WTC11 (cell line): ENCODE measurements around the gene AP4S1.

Source experiments
- ATF3 ChIP-seq: sonication (generic); formaldehyde crosslinking; conservative IDR thresholded peaks from 2 replicates; pipeline ENCODE4 v1.8.1; 2022; ENCODE audit warnings: mild to moderate bottlenecking, missing genetic modification reagents
- MAX ChIP-seq: sonication (generic); formaldehyde crosslinking; IDR thresholded peaks from 2 replicates; pipeline ENCODE4 v1.8.0; 2022; ENCODE audit warnings: mild to moderate bottlenecking, missing genetic modification reagents
- USF1 ChIP-seq: sonication (generic); formaldehyde crosslinking; IDR thresholded peaks from 2 replicates; pipeline ENCODE4 v1.8.0; 2022; ENCODE audit warnings: mild to moderate bottlenecking, missing genetic modification reagents
- ZBTB21 ChIP-seq: sonication (generic); formaldehyde crosslinking; IDR thresholded peaks from 2 replicates; pipeline ENCODE4 v1.8.1; 2023; ENCODE audit warnings: mild to moderate bottlenecking, missing genetic modification reagents, borderline replicate concordance
- ZNF281 ChIP-seq: sonication (generic); formaldehyde crosslinking; IDR thresholded peaks from 2 replicates; pipeline ENCODE4 v1.8.0; 2023; ENCODE audit warnings: mild to moderate bottlenecking, missing genetic modification reagents
- TF ChIP-seq, protein P1 (sequence below): fragments of 200-600 bp; IDR thresholded peaks from 2 replicates; pipeline ENCODE4 v1.8.0; 2022; ENCODE audit warnings: antibody characterized with exemption
- TF ChIP-seq, protein P2 (sequence below): sonication (generic); formaldehyde crosslinking; IDR thresholded peaks from 2 replicates; pipeline ENCODE4 v1.8.1; 2022; ENCODE audit warnings: mild to moderate bottlenecking, missing genetic modification reagents, moderate library complexity, borderline replicate concordance

DNA sequence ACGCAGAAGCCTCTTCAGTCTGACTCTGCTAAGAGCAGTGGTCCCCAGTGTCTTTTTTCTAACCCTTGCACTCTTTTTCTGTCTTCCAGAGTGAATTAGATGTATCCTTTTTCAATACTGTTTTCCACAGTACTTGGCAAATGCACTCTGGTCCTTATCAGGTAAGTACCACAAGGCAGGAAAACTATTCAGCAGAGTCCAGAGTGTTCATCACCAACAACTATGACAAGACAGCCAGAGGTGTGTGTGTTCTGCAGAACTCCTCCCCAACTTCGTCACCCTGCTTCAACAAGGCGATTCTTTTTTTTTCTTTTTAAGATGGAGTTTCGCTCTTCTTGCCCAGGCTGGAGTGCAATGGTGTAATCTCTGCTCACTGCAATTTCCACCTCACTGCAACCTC lies 55.0 kb downstream of the AP4S1 start:
- TF ChIP-seq, protein P1, sequence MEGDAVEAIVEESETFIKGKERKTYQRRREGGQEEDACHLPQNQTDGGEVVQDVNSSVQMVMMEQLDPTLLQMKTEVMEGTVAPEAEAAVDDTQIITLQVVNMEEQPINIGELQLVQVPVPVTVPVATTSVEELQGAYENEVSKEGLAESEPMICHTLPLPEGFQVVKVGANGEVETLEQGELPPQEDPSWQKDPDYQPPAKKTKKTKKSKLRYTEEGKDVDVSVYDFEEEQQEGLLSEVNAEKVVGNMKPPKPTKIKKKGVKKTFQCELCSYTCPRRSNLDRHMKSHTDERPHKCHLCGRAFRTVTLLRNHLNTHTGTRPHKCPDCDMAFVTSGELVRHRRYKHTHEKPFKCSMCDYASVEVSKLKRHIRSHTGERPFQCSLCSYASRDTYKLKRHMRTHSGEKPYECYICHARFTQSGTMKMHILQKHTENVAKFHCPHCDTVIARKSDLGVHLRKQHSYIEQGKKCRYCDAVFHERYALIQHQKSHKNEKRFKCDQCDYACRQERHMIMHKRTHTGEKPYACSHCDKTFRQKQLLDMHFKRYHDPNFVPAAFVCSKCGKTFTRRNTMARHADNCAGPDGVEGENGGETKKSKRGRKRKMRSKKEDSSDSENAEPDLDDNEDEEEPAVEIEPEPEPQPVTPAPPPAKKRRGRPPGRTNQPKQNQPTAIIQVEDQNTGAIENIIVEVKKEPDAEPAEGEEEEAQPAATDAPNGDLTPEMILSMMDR: no peak
- TF ChIP-seq ATF3 (CRISPR knock-in tag): no peak
- no peak for TF ChIP-seq ZNF281
- no peak for TF ChIP-seq USF1 (CRISPR knock-in tag)
- TF ChIP-seq MAX: no peak
- TF ChIP-seq, protein P2, sequence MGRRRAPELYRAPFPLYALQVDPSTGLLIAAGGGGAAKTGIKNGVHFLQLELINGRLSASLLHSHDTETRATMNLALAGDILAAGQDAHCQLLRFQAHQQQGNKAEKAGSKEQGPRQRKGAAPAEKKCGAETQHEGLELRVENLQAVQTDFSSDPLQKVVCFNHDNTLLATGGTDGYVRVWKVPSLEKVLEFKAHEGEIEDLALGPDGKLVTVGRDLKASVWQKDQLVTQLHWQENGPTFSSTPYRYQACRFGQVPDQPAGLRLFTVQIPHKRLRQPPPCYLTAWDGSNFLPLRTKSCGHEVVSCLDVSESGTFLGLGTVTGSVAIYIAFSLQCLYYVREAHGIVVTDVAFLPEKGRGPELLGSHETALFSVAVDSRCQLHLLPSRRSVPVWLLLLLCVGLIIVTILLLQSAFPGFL (CRISPR knock-in tag): no peak
- TF ChIP-seq ZBTB21 (CRISPR knock-in tag): no peak
